ENCODE data around the gene PET100.
A peak's percentile ranks its signal among the peaks of the same experiment; 100 is the strongest.
"Not testable (repeated sequence)": the region's sequence is repeated elsewhere in the genome, so short reads cannot be mapped to it uniquely, and the experiment has no call there.

PET100 gene

GRCh38 chr19:7633698-7634097, 4.1 kb downstream of the PET100 start, which contains the start of gene PCP2:
TSS of gene PCP2 (minus strand) at chr19:7633719. CDS start at chr19:7633457, 262 bp downstream.
- DNase-seq (ENCODE audit: low read depth): no peak

GRCh38 chr19:7635670-7636069, 6.1 kb downstream of the PET100 start:
- DNase-seq (ENCODE audit: low read depth): no peak

- DNase-seq (ENCODE audit: low read depth): no peak
These were observed 6.7 kb downstream of the PET100 start for GRCh38 chr19:7636317-7636690.

GRCh38 chr19:7636691-7637373, 7.2 kb downstream of the PET100 start, which contains the start of gene STXBP2:
TSS of gene STXBP2 (plus strand) at chr19:7637110. CDS start at chr19:7637150, 40 bp downstream.
- DNase-seq (ENCODE audit: low read depth): peak; percentile 88

GRCh38 chr19:7637374-7638256, 8.0 kb downstream of the PET100 start:
- no peak for DNase-seq (ENCODE audit: low read depth)

- no peak for DNase-seq (ENCODE audit: low read depth)
These were observed 9.3 kb downstream of the PET100 start for GRCh38 chr19:7638802-7639465.

- DNase-seq (ENCODE audit: low read depth): no peak
These were observed 10.3 kb downstream of the PET100 start for GRCh38 chr19:7639863-7640348.

- no peak for DNase-seq (ENCODE audit: low read depth)
These were observed 11.2 kb downstream of the PET100 start for GRCh38 chr19:7640803-7641202.

GRCh38 chr19:7641290-7642276, 12.0 kb downstream of the PET100 start:
- DNase-seq (ENCODE audit: low read depth): no peak

- no peak for DNase-seq (ENCODE audit: low read depth)
These were observed 12.9 kb downstream of the PET100 start for GRCh38 chr19:7642295-7643030.

- no peak for DNase-seq (ENCODE audit: low read depth)
These were observed 13.4 kb downstream of the PET100 start for GRCh38 chr19:7643031-7643415.

- not testable (repeated sequence) for DNase-seq (ENCODE audit: low read depth)
These were observed 14.3 kb downstream of the PET100 start for GRCh38 chr19:7643629-7644549.

GRCh38 chr19:7644550-7644877, 14.9 kb downstream of the PET100 start:
- DNase-seq (ENCODE audit: low read depth): no peak

GRCh38 chr19:7645163-7645562, 15.6 kb downstream of the PET100 start:
- no peak for DNase-seq (ENCODE audit: low read depth)

- DNase-seq (ENCODE audit: low read depth): no peak
These were observed 16.2 kb downstream of the PET100 start for GRCh38 chr19:7645656-7646425.

GRCh38 chr19:7646426-7646700, 16.8 kb downstream of the PET100 start:
- no peak for DNase-seq (ENCODE audit: low read depth)

GRCh38 chr19:7647156-7647555, 17.6 kb downstream of the PET100 start:
- no peak for DNase-seq (ENCODE audit: low read depth)

- DNase-seq (ENCODE audit: low read depth): no peak
These were observed 18.8 kb downstream of the PET100 start for GRCh38 chr19:7648265-7649014.
